ENCODE results near the gene RNF182. TPM values are rescaled to one million over a fixed set of nuclear protein-coding genes. Genes with fewer than 3 reads are reported as not detected.
"Not testable (repeated sequence)": the region's sequence is repeated elsewhere in the genome, so short reads cannot be mapped to it uniquely, and the experiment has no call there.

RNF182 gene
- polyA plus RNA-seq, 1 of the 3 experiments (the other 2 are of a cell fraction) = 8.0 TPM

DNA sequence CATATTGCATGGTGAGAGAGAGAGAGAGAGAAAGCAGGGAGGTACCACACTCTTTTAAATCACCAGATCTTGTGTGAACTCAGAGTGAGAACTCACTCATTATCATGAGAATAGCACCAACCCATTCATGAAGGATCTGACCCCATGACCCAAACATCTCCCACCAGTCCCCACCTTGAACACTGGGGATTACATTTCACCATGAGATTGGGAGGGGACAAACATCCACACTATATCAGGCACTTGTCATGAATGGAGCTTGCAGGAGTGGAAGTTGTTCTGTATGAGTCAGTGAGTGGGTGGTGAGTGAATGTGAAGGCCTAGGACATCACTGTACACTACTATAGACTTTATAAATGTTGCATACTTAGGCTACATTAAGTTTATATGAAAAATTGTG is 47.7 kb upstream of the RNF182 start:
- Histone ChIP-seq H3K9me3 (no peaks in the 10 kb centered on the region), H3K27ac (ENCODE audit: low read depth in 2 of 2, low read length in 1 of 2) (no peak overlapping the region), H3K36me3 (replicated peaks in 1 of 2; ENCODE audit: control insufficient read depth in 1 of 2, insufficient read depth in 2 of 2, low read length in 1 of 2) (no peaks in the 10 kb centered on the region), H3K27me3 (ENCODE audit: insufficient read depth) (no peaks in the 10 kb centered on the region; the same call in 1 of the 2 replicates), H3F3A (replicated peaks; ENCODE audit: insufficient read depth) (no peaks in the 10 kb centered on the region), H3K4me2 (no peak overlapping the region), H3K9ac (no peak overlapping the region), H2AFZ (ENCODE audit: low read depth) (no peak overlapping the region), H3K79me2 (ENCODE audit: insufficient read depth) (no peaks in the 10 kb centered on the region), H4K20me1 (ENCODE audit: insufficient read depth) (no peaks in the 10 kb centered on the region), H3K9me2 (no peaks in the 10 kb centered on the region), H3K4me1 (ENCODE audit: control insufficient read depth in 1 of 2, insufficient read depth in 2 of 2, low read depth in 1 of 2, low read length in 1 of 2) (peaks cover 0 to 10% of the 10 kb centered on the region in 2 experiments; a peak in 1 of 4 replicates), H3K4me3 (ENCODE audit: low read depth in 2 of 2, low read length in 1 of 2) (no peak overlapping the region)
- POLR2A ChIA-PET = no interaction called here
- CTCF ChIA-PET = interaction anchor here (0.8 to 2.2 kb wide), 2 partner anchors 187 to 189 kb away, joined by 3 to 6 read pairs; no protein-coding TSS in a partner anchor
- no peak for DNase-seq
- TF ChIP-seq, protein P1, sequence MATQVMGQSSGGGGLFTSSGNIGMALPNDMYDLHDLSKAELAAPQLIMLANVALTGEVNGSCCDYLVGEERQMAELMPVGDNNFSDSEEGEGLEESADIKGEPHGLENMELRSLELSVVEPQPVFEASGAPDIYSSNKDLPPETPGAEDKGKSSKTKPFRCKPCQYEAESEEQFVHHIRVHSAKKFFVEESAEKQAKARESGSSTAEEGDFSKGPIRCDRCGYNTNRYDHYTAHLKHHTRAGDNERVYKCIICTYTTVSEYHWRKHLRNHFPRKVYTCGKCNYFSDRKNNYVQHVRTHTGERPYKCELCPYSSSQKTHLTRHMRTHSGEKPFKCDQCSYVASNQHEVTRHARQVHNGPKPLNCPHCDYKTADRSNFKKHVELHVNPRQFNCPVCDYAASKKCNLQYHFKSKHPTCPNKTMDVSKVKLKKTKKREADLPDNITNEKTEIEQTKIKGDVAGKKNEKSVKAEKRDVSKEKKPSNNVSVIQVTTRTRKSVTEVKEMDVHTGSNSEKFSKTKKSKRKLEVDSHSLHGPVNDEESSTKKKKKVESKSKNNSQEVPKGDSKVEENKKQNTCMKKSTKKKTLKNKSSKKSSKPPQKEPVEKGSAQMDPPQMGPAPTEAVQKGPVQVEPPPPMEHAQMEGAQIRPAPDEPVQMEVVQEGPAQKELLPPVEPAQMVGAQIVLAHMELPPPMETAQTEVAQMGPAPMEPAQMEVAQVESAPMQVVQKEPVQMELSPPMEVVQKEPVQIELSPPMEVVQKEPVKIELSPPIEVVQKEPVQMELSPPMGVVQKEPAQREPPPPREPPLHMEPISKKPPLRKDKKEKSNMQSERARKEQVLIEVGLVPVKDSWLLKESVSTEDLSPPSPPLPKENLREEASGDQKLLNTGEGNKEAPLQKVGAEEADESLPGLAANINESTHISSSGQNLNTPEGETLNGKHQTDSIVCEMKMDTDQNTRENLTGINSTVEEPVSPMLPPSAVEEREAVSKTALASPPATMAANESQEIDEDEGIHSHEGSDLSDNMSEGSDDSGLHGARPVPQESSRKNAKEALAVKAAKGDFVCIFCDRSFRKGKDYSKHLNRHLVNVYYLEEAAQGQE (IDR thresholded peaks at IDR 0.05; ENCODE audit: low read depth, low read length) = no peak
- TF ChIP-seq RXRA (IDR thresholded peaks at IDR 0.05; ENCODE audit: borderline replicate concordance, low read depth) (no peak), NRF1 (IDR thresholded peaks at IDR 0.05; ENCODE audit: low read depth, low read length) (no peak), EP300 (IDR thresholded peaks at IDR 0.05; ENCODE audit: borderline replicate concordance in 1 of 2, low read depth in 1 of 2, low read length in 1 of 2) (no peak), YY1 (IDR thresholded peaks at IDR 0.05; ENCODE audit: low read depth) (no peak), RAD21 (IDR thresholded peaks at IDR 0.05; ENCODE audit: low read length) (no peak), SIN3A (IDR thresholded peaks at IDR 0.05; ENCODE audit: borderline replicate concordance, low read depth, low read length) (no peak), ELF1 (IDR thresholded peaks at IDR 0.05) (no peak), JUND (IDR thresholded peaks at IDR 0.05) (no peak), GABPA (IDR thresholded peaks at IDR 0.05; ENCODE audit: low read depth) (no peak), FOSL2 (IDR thresholded peaks at IDR 0.05; ENCODE audit: borderline replicate concordance, low read depth) (no peak), MEF2A (IDR thresholded peaks at IDR 0.05; ENCODE audit: borderline replicate concordance, low read depth) (no peak), EZH2phosphoT487 (IDR thresholded peaks at IDR 0.05; ENCODE audit: borderline replicate concordance, low read depth) (no peak), RFX5 (IDR thresholded peaks at IDR 0.05; ENCODE audit: low read length) (no peak), CHD2 (IDR thresholded peaks at IDR 0.05; ENCODE audit: low read length, partially characterized antibody) (no peak)
- TF ChIP-seq, protein P2, sequence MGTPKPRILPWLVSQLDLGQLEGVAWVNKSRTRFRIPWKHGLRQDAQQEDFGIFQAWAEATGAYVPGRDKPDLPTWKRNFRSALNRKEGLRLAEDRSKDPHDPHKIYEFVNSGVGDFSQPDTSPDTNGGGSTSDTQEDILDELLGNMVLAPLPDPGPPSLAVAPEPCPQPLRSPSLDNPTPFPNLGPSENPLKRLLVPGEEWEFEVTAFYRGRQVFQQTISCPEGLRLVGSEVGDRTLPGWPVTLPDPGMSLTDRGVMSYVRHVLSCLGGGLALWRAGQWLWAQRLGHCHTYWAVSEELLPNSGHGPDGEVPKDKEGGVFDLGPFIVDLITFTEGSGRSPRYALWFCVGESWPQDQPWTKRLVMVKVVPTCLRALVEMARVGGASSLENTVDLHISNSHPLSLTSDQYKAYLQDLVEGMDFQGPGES (IDR thresholded peaks at IDR 0.05; ENCODE audit: low read depth, low read length) = no peak
- TF ChIP-seq, protein P3, sequence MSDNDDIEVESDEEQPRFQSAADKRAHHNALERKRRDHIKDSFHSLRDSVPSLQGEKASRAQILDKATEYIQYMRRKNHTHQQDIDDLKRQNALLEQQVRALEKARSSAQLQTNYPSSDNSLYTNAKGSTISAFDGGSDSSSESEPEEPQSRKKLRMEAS (IDR thresholded peaks at IDR 0.05; ENCODE audit: low read depth) = no peak
- TF ChIP-seq, protein P4, sequence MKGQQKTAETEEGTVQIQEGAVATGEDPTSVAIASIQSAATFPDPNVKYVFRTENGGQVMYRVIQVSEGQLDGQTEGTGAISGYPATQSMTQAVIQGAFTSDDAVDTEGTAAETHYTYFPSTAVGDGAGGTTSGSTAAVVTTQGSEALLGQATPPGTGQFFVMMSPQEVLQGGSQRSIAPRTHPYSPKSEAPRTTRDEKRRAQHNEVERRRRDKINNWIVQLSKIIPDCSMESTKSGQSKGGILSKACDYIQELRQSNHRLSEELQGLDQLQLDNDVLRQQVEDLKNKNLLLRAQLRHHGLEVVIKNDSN (IDR thresholded peaks at IDR 0.05; ENCODE audit: borderline replicate concordance, low read depth) = no peak

DNA sequence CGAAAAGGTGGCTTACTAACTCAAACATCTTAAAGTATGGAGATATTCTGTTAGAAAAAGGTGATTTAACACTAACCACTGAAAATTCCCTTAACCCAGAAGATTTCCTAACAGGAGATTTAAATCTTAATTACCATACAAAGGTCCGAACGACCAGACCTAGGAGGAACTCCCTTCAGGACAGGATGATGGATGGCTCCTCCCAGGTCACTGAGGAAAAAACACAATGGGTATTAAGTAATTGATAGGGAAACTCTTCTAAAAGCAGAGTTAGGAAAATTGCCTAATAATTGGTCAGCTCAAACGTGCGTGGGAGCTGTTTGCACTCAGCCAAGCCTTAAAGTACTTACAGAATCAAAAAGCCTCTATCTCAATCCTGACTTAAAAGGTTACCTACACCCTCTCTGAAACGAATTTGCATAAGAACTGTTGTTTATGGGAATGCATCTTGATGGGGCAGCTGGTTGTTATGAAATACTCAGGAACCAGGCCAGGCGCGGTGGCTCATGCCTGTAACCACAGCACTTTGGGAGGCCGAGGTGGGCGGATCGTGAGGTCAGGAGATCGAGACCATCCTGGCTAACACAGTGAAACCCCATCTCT is 44.6 kb upstream of the RNF182 start:
- H3K79me2 ChIP-seq (ENCODE audit: insufficient read depth); H3K27me3 ChIP-seq (ENCODE audit: insufficient read depth); H3K4me3 ChIP-seq (ENCODE audit: low read depth in 2 of 2, low read length in 1 of 2); H4K20me1 ChIP-seq (ENCODE audit: insufficient read depth); DNase-seq; CTCF ChIA-PET; H3K4me2 ChIP-seq; H3K9me3 ChIP-seq; POLR2A ChIA-PET; H3K9ac ChIP-seq; H3K4me1 ChIP-seq (ENCODE audit: control insufficient read depth in 1 of 2, insufficient read depth in 2 of 2, low read depth in 1 of 2, low read length in 1 of 2); H3K36me3 ChIP-seq (replicated peaks in 1 of 2; ENCODE audit: control insufficient read depth in 1 of 2, insufficient read depth in 2 of 2, low read length in 1 of 2); H3F3A ChIP-seq (replicated peaks; ENCODE audit: insufficient read depth); H3K9me2 ChIP-seq; H3K27ac ChIP-seq (ENCODE audit: low read depth in 2 of 2, low read length in 1 of 2); H2AFZ ChIP-seq (ENCODE audit: low read depth): not testable (repeated sequence)
- 75% methylated on average over 12 of the region's 12 CpGs for whole genome bisulfite sequencing (ENCODE audit: low lambda C conversion rate)
